ENCODE measurements around the gene CBX2.
"Not testable (repeated sequence)": the region's sequence is repeated elsewhere in the genome, so short reads cannot be mapped to it uniquely, and the experiment has no call there.

Gene CBX2

DNA sequence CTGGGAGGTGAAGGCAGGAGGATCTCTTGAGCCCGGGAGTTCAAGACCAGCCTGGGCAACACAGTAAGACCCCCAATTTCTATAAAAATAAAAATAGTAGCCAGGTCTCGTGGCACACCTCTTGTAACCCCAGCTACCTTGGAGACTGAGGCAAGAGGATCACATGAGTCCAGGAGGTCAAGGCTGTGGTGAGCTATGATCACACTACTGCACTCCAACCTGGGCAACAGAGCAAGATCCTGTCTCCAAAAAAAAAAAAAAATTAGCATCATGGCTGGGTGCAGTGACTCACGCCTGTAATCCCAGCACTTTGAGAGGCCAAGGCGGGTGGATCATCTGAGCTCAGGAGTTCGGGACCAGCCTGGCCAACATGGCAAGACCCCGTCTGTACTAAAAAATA lies 6.7 kb upstream of the CBX2 start:
- no peak overlapping the region for H3K4me2 ChIP-seq (ENCODE audit: low read length)
- TF ChIP-seq, protein P1, sequence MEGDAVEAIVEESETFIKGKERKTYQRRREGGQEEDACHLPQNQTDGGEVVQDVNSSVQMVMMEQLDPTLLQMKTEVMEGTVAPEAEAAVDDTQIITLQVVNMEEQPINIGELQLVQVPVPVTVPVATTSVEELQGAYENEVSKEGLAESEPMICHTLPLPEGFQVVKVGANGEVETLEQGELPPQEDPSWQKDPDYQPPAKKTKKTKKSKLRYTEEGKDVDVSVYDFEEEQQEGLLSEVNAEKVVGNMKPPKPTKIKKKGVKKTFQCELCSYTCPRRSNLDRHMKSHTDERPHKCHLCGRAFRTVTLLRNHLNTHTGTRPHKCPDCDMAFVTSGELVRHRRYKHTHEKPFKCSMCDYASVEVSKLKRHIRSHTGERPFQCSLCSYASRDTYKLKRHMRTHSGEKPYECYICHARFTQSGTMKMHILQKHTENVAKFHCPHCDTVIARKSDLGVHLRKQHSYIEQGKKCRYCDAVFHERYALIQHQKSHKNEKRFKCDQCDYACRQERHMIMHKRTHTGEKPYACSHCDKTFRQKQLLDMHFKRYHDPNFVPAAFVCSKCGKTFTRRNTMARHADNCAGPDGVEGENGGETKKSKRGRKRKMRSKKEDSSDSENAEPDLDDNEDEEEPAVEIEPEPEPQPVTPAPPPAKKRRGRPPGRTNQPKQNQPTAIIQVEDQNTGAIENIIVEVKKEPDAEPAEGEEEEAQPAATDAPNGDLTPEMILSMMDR (IDR thresholded peaks at IDR 0.05; ENCODE audit: low read length): no peak
- TF ChIP-seq EZH2 (IDR thresholded peaks at IDR 0.05; ENCODE audit: borderline replicate concordance, low read length): no peak
- H3K9ac ChIP-seq (ENCODE audit: low read length): no peak overlapping the region
- no peak overlapping the region for H3K27ac ChIP-seq (ENCODE audit: low read depth, low read length, poor library complexity, severe bottlenecking)
- no peak overlapping the region for H3K4me3 ChIP-seq (ENCODE audit: low read depth, low read length, poor library complexity, severe bottlenecking)
- no peak overlapping the region for H2AFZ ChIP-seq (ENCODE audit: low read length)
- peaks cover 5% of the 10 kb centered on the region; the same call in 1 of the 2 replicates for H3K9me3 ChIP-seq (ENCODE audit: low read length)
- H3K36me3 ChIP-seq (ENCODE audit: insufficient read depth, low read length): no peaks in the 10 kb centered on the region; the same call in 1 of the 2 replicates
- no peaks in the 10 kb centered on the region for H3F3A ChIP-seq (ENCODE audit: insufficient read depth, low read length)
- H3K4me1 ChIP-seq (ENCODE audit: insufficient read depth, low read length, severe bottlenecking): no peaks in the 10 kb centered on the region
- no peaks in the 10 kb centered on the region for H3K79me2 ChIP-seq (ENCODE audit: insufficient read depth, low read length)
- H3K9me2 ChIP-seq (ENCODE audit: low read depth, low read length): no peaks in the 10 kb centered on the region
- H4K20me1 ChIP-seq (ENCODE audit: insufficient read depth, low read length): no peaks in the 10 kb centered on the region
- peaks cover 12% of the 10 kb centered on the region; the same call in 1 of the 2 replicates for H3K27me3 ChIP-seq (ENCODE audit: insufficient read depth, low read length)

DNA sequence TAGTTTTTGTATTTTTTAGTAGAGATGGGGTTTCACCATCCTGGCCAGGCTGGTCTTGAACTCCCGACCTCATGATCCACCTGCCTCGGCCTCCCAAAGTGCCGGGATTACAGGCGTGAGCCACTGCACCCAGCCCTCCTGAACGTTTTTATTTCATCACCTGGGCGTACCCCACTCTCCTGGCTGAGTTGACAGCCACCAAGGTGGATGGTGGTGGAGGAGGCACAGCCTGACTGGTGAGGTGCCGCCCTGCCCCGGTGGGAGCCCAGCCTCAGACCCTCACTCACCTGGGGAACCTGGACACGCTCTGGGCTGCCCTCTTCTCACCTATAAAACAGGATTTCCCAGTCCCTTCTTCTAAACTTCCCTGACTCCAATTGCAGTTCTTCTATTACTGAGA lies 5.2 kb upstream of the CBX2 start:
- not testable (repeated sequence) for H3K4me3 ChIP-seq (ENCODE audit: low read depth, low read length, poor library complexity, severe bottlenecking); H3K9me2 ChIP-seq (ENCODE audit: low read depth, low read length); H3K27ac ChIP-seq (ENCODE audit: low read depth, low read length, poor library complexity, severe bottlenecking); H3K36me3 ChIP-seq (ENCODE audit: insufficient read depth, low read length); H2AFZ ChIP-seq (ENCODE audit: low read length); H3K9ac ChIP-seq (ENCODE audit: low read length); H4K20me1 ChIP-seq (ENCODE audit: insufficient read depth, low read length); H3K9me3 ChIP-seq (ENCODE audit: low read length); H3K4me1 ChIP-seq (ENCODE audit: insufficient read depth, low read length, severe bottlenecking); H3K4me2 ChIP-seq (ENCODE audit: low read length); H3F3A ChIP-seq (ENCODE audit: insufficient read depth, low read length); H3K79me2 ChIP-seq (ENCODE audit: insufficient read depth, low read length)
- peaks cover 11% of the 10 kb centered on the region; the same call in 1 of the 2 replicates for H3K27me3 ChIP-seq (ENCODE audit: insufficient read depth, low read length)

DNA sequence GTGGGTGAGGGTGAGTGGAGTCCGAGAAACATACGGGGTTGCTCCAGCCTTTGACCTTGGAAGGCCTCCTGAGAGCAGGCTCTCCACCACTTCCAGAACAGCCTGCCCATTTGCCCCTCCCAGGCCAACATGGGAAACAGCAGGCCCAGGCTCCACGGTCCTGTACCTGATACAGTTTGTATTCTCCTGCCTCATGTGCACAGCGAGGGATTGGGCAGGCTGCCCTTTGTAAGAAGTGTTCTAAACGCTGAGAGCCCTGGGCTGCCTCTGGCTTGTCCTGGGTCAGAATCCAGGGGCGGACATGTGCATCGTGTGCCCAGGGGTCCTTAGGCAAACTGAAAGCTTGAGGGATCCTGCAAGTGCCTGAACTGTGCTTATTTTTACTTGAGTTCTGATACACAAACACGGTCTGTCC lies 3.4 kb upstream of the CBX2 start:
- Histone ChIP-seq H2AFZ (ENCODE audit: low read length) (no peak overlapping the region), H3K9me3 (ENCODE audit: low read length) (no peaks in the 10 kb centered on the region), H3F3A (ENCODE audit: insufficient read depth, low read length) (no peaks in the 10 kb centered on the region), H3K27ac (ENCODE audit: low read depth, low read length, poor library complexity, severe bottlenecking) (no peak overlapping the region), H3K9ac (ENCODE audit: low read length) (no peak overlapping the region), H3K36me3 (ENCODE audit: insufficient read depth, low read length) (no peaks in the 10 kb centered on the region), H3K9me2 (ENCODE audit: low read depth, low read length) (no peaks in the 10 kb centered on the region), H3K4me3 (ENCODE audit: low read depth, low read length, poor library complexity, severe bottlenecking) (no peak overlapping the region), H3K27me3 (ENCODE audit: insufficient read depth, low read length) (0 out of 2 replicates have a peak, but pooled peaks cover 3% of the 10 kb centered on the region), H3K4me2 (ENCODE audit: low read length) (no peak overlapping the region), H3K79me2 (ENCODE audit: insufficient read depth, low read length) (no peaks in the 10 kb centered on the region), H3K4me1 (ENCODE audit: insufficient read depth, low read length, severe bottlenecking) (peaks cover 14% of the 10 kb centered on the region), H4K20me1 (ENCODE audit: insufficient read depth, low read length) (no peaks in the 10 kb centered on the region)
- TF ChIP-seq, protein P1 (IDR thresholded peaks at IDR 0.05; ENCODE audit: low read length): no peak
- no peak for TF ChIP-seq EZH2 (IDR thresholded peaks at IDR 0.05; ENCODE audit: borderline replicate concordance, low read length)

DNA sequence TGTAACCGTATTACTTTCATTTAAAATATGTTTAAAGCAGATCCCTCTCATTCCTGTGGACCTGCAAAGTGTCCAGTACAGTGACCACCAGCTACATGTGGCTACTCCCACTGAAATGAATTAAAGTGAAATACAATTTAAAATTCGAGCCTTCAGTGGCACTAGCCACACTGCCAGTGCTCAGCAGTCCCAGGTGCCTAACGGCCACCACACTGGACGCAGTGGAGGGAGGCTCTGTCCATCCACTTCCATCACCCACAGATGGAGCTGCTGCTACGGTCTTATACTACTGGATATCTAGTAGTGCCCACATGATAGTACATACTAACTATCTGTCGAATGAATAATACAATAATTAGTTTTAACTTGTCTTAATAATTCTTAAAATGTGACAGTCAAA lies 2.3 kb upstream of the CBX2 start:
- Histone ChIP-seq H4K20me1 (ENCODE audit: insufficient read depth, low read length) (no peaks in the 10 kb centered on the region), H3K9ac (ENCODE audit: low read length) (no peak overlapping the region), H3K9me3 (ENCODE audit: low read length) (no peaks in the 10 kb centered on the region), H3K9me2 (ENCODE audit: low read depth, low read length) (no peaks in the 10 kb centered on the region), H3K36me3 (ENCODE audit: insufficient read depth, low read length) (no peaks in the 10 kb centered on the region), H3K27me3 (ENCODE audit: insufficient read depth, low read length) (0 out of 2 replicates have a peak, but pooled peaks cover 3% of the 10 kb centered on the region), H3K4me1 (ENCODE audit: insufficient read depth, low read length, severe bottlenecking) (peaks cover 20% of the 10 kb centered on the region), H3K4me3 (ENCODE audit: low read depth, low read length, poor library complexity, severe bottlenecking) (no peak overlapping the region), H3F3A (ENCODE audit: insufficient read depth, low read length) (peaks cover 5% of the 10 kb centered on the region; the same call in 1 of the 2 replicates), H3K27ac (ENCODE audit: low read depth, low read length, poor library complexity, severe bottlenecking) (no peak overlapping the region), H2AFZ (ENCODE audit: low read length) (no peak overlapping the region), H3K79me2 (ENCODE audit: insufficient read depth, low read length) (no peaks in the 10 kb centered on the region), H3K4me2 (ENCODE audit: low read length) (no peak overlapping the region)
- no peak for TF ChIP-seq EZH2 (IDR thresholded peaks at IDR 0.05; ENCODE audit: borderline replicate concordance, low read length)
- TF ChIP-seq, protein P1 (IDR thresholded peaks at IDR 0.05; ENCODE audit: low read length): no peak
